Stimulated activated CD8-positive, alpha-beta memory T cell treated with anti-CD3 and anti-CD28 coated beads, Interleukin-7, amount 100 ng/mL, for 4 hours (primary cell): Measurements from ENCODE around the gene KCTD15.

Experiments
- DNase-seq, 2 donors: peaks; one replicate each; pipeline ENCODE4 v3.0.0-alpha.2; 2020; ENCODE audit warnings: low read depth in 2 of 2

KCTD15 gene

GRCh38 chr19:33771384-33772101, 25.1 kb upstream of the KCTD15 start:
- DNase-seq = peak; percentile 16 to 21

DNA sequence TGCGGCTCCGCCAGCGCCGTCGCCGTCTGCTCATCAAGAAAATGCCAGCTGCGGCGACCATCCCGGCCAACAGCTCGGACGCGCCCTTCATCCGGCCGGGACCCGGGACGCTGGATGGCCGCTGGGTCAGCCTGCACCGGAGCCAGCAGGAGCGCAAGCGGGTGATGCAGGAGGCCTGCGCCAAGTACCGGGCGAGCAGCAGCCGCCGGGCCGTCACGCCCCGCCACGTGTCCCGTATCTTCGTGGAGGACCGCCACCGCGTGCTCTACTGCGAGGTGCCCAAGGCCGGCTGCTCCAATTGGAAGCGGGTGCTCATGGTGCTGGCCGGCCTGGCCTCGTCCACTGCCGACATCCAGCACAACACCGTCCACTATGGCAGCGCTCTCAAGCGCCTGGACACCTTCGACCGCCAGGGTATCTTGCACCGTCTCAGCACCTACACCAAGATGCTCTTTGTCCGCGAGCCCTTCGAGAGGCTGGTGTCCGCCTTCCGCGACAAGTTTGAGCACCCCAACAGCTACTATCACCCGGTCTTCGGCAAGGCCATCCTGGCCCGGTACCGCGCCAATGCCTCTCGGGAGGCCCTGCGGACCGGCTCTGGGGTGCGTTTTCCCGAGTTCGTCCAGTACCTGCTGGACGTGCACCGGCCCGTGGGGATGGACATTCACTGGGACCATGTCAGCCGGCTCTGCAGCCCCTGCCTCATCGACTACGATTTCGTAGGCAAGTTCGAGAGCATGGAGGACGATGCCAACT, 24.4 kb upstream of the KCTD15 start:
- DNase-seq = no peak

GRCh38 chr19:33772858-33773180, 23.9 kb upstream of the KCTD15 start:
- no peak for DNase-seq

- no peak for DNase-seq
These were observed 22.7 kb upstream of the KCTD15 start for GRCh38 chr19:33773704-33774624.

DNA sequence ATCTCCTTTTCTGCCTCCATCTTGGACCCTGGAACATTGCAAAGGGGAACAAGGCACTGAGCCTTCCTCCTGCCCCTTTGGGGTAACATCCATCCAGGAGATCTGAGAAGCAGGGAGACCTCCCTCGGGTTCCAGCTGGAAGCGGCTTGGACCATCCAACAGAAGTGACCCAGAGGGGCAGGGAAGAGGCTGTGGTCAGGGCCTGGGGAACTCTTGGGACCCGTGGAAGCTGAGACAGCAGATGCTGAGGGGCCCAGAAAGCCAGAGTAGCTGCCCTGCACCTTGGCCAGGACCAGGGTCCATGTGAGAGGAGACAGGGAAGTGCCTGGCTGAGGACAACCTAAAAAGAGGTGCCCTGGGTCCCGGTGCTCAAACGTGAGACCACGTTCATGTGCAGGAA, 21.9 kb upstream of the KCTD15 start:
- DNase-seq = no peak

DNA sequence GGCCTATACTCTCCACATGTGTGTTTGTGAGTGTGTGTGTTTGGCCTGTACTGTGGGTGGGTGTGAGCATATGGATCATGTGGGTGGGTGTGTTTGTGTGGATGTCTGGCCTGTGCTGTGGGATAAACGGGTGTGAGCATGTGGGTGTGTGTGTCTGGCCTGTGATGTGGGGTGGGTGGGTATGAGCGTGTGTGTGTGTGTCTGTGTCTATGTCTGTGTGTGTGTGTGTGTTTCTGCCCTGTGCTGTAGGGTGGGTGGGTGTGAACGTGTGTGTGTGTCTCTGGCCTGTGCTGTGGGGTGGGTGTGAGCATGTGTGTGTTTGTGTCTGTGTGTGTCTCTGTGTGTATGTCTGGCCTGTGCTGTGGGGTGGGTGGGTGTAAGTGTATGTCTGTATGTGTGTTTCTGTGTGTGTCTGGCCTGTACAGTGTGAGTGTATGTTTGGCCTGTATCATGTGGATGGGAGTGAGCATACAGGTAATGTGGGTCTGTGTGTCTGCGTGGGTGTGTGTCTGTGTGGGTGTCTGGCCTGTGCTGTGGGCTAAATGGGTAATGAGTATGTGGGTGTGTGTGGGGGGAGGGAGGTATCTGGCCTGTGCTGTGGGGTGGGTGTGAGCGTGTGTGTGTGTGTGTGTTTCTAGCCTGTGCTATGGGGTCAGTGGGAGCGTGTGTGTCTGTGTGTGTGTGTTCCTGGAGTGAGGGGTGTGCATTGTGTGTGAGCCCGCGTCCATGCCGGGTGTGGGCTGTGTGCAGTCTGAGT, 20.8 kb upstream of the KCTD15 start:
- DNase-seq = no peak

GRCh38 chr19:33777351-33777750, 19.3 kb upstream of the KCTD15 start:
- DNase-seq = no peak

DNA sequence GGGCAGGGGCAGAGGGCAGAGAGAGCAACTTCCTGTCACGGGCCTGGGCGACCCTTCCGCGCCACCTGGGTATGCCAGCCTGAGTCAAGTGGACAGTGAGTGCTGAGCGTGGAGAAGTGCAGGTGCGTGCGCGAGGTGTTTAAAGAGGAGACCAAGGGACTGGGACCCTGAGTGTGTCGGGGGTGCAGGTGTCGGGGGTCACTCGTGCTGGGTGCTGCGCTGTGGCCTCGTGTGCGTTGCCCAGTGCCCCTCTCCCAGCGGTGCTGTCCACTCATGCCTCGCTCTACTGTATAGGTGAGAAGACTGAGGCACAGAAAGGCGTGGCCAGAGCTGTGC, 18.9 kb upstream of the KCTD15 start:
- DNase-seq = no peak

DNA sequence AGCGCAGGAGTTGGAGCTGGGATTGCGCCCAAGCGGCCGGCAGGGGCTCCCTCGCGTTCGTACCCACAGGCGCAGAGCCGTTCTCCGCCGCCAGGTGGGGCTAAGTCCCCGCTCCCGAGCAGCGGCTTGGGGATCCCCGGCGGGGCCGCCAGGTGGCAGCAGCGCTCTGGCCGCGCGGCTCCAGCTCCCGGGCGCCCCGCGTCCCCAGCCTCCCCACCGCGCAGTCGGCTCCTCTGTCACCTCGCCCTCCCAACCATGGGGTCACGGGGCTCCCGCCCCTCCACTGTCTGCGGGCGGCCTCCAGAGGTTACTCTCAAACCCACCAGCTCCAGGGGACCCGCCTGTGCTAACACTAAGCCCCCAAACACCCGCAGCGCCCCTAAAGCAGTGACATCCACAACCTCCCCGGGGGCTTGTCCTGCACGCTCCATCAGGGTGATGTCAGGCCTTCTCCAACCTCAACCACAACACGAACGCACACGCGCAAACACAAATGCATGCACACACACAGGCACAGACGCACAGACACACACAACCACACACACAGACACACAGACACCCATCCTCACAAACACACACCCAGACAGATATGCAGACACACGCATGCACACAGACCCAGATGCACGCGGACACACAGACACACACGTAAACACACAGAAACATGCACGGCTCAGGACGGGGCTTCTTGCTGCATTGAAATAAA, 18.4 kb upstream of the KCTD15 start:
- DNase-seq = peak; percentile 50 to 66

DNA sequence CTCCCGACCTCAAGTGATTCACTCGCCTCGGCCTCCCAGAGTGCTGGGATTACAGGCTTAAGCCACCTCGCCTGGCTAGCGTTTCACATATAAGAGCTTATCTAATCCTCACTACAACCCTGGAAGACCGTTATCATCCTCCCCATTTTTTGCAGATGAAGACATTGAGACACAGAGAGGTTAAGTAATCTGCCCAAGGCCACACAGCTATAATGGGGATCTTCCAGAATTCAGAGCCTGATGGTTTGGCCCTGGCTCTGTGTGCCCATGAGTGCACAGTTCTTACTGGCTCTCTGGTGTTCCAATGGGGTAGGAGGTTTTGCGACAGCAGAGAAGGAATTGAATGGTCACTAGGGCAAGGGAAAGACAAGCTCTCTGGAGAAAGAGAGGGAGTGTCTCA, 16.8 kb upstream of the KCTD15 start:
- no peak for DNase-seq

DNA sequence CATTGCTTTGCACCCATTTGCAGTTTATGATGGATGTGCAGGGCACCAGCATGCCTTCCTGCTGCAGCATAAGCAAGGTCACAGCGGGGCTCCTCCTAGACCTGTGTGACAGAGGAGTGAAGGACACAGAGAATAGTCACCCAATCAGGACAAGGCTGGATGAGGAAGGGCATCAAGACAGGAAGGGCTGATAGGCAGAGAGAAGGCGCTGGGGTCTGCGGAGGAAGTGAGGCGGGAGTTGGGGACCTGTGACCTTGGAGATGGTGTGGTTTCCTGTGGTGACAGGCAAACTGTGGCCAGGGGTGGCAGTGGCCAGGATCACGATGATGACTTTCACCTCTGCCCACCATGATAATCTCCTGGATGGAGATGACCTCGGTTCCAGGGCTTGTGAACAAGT, 16.4 kb upstream of the KCTD15 start:
- no peak for DNase-seq

DNA sequence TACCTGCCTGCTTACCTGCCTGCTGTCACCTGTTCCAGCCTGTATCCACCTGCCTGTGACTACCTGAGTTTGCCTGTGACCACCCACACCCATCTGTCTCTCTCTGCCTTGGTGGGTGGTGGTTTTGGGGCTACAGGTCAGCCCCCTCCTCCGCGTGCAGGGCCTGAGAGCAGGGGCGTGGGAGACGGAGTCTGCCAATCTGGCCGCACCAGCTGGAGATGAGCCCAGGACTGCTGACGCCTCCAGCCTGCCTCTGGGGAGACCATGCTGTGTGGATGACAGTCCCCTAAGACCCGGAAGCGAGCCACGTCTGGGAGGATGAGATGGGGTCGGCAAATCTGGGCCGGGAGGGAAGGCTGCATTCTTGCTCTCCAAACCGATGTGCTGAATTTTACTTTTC, 15.9 kb upstream of the KCTD15 start:
- no peak for DNase-seq

DNA sequence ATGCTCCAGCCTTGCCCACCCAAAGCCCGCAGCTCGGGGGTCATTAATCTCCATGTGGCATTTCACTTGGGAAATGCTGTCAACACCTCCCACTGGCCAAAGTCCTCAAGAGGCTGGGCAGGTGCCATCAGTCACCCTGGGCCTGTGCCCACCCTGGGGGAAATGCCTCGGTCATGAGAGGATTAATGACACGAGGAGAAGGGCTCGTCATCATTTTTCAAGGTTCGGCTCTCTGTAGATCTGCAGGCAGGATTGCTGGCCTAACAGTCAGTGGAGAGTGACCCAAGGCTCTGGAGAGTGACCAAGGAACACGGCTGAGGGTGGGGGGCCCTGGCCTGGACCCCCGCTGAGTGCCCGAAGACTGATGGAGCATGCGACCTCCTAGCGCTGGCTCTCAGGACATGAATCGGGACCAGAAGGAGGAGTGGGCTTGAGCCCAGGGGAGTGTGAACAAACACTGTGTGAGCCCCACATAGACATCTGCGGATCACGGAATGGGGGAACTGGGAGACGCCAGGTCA, 15.2 kb upstream of the KCTD15 start:
- no peak for DNase-seq

GRCh38 chr19:33781996-33782395, 14.7 kb upstream of the KCTD15 start:
- no peak for DNase-seq

GRCh38 chr19:33784432-33784831, 12.2 kb upstream of the KCTD15 start:
- DNase-seq = no peak

DNA sequence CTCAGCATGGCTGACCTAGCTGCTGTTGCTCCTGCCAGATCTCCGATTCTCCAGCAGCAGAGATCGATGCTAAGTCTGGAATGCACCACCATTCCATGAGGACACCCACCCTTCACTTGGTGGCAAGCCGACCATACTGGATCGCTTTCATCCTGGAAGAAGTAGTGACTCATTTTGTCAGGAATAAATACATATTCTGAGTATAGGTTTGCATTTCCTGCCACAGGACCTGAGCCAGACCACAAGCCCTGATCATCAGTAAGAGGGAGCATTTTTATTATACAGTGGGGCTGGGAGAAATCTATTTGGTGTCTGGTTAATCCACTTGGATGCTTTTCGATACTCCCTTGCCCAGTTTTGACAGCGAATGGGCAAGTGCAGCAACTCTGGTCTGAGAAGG, 10.9 kb upstream of the KCTD15 start:
- no peak for DNase-seq

- DNase-seq = no peak
These were observed 8.0 kb upstream of the KCTD15 start for GRCh38 chr19:33788676-33789075.

DNA sequence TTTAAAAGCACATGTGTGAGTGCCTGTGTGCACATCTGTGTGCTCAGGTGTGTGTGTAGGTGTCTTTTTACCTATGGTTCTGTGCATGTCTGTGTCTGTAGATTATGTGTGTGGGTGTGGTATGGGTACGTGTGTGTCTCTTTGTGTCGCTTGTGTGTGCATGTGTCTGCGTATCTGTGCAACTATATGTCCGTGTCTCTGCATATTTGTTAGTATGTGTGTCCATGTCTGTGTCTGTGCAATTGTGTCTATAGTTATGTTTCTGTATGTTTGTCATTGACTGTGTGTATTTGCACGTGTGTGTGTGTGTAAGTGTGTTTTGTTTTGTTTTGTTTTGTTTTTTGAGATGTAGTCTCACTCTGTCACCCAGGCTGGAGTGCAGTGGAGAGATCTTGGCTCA, 7.3 kb upstream of the KCTD15 start:
- no peak for DNase-seq

- no peak for DNase-seq
These were observed 1.8 kb upstream of the KCTD15 start for GRCh38 chr19:33794683-33795369.

DNA sequence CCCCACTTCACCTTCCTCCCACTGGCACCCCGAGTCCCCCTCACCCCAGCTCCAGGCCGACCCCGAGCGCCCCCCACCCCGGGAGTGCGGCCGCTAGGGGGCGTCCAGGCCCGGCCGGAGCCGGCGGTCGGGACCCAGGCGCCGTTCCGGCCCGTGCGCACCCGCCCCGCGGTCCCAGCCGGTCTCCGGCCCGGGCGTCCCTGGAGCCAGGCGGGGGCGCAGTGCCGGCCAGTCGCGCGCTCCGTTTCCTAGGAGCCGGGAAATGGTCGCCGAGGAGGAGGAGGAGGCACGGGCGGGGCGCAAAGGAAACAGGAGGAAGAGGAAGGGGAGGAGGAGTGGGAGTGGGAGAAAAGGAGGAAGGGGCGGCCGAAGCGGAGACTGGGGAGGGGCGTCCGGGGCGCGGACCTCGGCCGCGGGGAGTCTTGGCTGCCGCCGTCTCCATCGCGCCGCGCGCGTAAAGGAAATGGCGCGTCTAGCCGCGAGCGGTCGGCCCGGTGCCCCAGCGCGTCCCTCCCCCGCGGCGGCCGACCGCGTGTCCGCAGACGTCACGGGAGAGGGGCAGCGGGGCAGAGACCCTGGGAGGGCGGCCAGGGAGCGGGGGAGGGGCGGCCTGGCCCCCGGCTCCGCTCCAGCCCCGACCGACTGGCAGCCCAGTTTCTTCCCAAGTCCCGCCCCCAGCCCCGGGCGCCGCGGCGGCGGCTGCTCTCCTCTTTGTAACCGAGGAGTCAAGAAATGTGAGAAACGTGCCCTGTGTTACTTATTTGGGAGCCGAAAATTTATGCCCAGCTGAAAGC, 1.1 kb upstream of the KCTD15 start:
- peak in 1 of 2 donors; percentile 26 for DNase-seq
